ENCODE measurements around the gene ATRNL1.

DNA sequence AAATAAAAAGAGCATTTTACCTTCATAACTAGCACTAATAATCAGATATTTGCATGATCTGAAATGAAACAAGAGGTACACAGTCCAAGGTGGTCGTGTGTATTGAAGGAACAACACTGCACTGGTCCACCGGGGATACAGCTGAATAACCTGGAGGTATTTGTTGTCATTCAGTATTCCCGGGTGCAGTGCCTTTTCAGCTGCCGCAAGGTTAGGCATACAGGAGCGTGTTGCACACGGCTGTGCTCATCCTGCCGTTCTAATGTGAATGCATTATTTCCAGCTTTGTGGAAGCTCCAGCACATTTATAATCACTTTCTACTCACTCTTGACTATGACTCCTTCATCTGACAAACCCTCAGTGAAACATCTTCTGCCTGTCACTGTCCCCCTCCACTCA lies 802.0 kb downstream of the ATRNL1 start:
- no peak for TF ChIP-seq CTCF (IDR thresholded peaks at IDR 0.05; ENCODE audit: low read depth, low read length)
- no peak for TF ChIP-seq EZH2phosphoT487 (IDR thresholded peaks at IDR 0.05; ENCODE audit: low read depth)
